ENCODE results near the gene KMT2B.

KMT2B gene

DNA sequence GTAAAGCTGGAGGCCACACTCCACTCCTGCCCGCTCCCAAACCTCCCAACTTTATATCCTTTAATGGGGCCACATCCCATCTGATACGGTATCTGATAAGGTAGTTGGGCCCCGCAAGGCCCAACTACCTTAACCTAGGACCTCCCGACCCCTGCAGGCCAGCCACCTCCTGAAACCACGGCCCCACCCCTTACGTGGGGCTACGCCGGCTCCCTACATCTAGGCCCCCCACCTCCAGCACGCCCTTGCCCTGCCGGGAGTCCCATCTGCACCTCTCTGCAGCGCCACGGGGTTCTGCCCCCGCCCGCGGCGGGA is 22.3 kb downstream of the KMT2B start:
- TF ChIP-seq, protein P1, sequence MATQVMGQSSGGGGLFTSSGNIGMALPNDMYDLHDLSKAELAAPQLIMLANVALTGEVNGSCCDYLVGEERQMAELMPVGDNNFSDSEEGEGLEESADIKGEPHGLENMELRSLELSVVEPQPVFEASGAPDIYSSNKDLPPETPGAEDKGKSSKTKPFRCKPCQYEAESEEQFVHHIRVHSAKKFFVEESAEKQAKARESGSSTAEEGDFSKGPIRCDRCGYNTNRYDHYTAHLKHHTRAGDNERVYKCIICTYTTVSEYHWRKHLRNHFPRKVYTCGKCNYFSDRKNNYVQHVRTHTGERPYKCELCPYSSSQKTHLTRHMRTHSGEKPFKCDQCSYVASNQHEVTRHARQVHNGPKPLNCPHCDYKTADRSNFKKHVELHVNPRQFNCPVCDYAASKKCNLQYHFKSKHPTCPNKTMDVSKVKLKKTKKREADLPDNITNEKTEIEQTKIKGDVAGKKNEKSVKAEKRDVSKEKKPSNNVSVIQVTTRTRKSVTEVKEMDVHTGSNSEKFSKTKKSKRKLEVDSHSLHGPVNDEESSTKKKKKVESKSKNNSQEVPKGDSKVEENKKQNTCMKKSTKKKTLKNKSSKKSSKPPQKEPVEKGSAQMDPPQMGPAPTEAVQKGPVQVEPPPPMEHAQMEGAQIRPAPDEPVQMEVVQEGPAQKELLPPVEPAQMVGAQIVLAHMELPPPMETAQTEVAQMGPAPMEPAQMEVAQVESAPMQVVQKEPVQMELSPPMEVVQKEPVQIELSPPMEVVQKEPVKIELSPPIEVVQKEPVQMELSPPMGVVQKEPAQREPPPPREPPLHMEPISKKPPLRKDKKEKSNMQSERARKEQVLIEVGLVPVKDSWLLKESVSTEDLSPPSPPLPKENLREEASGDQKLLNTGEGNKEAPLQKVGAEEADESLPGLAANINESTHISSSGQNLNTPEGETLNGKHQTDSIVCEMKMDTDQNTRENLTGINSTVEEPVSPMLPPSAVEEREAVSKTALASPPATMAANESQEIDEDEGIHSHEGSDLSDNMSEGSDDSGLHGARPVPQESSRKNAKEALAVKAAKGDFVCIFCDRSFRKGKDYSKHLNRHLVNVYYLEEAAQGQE (IDR thresholded peaks at IDR 0.05; ENCODE audit: insufficient replicate concordance, low read depth) = no peak
- TF ChIP-seq POLR2AphosphoS5 (IDR thresholded peaks at IDR 0.05; ENCODE audit: low read depth) (no peak), SPI1 (IDR thresholded peaks at IDR 0.05; ENCODE audit: borderline replicate concordance, low read depth) (no peak), GABPA (IDR thresholded peaks at IDR 0.05; ENCODE audit: low read depth) (no peak)
- TF ChIP-seq, protein P2, sequence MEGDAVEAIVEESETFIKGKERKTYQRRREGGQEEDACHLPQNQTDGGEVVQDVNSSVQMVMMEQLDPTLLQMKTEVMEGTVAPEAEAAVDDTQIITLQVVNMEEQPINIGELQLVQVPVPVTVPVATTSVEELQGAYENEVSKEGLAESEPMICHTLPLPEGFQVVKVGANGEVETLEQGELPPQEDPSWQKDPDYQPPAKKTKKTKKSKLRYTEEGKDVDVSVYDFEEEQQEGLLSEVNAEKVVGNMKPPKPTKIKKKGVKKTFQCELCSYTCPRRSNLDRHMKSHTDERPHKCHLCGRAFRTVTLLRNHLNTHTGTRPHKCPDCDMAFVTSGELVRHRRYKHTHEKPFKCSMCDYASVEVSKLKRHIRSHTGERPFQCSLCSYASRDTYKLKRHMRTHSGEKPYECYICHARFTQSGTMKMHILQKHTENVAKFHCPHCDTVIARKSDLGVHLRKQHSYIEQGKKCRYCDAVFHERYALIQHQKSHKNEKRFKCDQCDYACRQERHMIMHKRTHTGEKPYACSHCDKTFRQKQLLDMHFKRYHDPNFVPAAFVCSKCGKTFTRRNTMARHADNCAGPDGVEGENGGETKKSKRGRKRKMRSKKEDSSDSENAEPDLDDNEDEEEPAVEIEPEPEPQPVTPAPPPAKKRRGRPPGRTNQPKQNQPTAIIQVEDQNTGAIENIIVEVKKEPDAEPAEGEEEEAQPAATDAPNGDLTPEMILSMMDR (IDR thresholded peaks at IDR 0.05; ENCODE audit: insufficient read depth, low read length) = no peak
- peak overlapping the region; percentile 71 for H3K27ac ChIP-seq (replicated peaks)
- H3K27me3 ChIP-seq (ENCODE audit: insufficient read depth, poor library complexity, severe bottlenecking) = no peaks in the 10 kb centered on the region
- H3K4me3 ChIP-seq (replicated peaks; ENCODE audit: insufficient read depth, low read length) = peak overlapping the region; percentile 63
- no peak for DNase-seq (ENCODE audit: low read depth in 1 of 2, low spot score in 1 of 2)

DNA sequence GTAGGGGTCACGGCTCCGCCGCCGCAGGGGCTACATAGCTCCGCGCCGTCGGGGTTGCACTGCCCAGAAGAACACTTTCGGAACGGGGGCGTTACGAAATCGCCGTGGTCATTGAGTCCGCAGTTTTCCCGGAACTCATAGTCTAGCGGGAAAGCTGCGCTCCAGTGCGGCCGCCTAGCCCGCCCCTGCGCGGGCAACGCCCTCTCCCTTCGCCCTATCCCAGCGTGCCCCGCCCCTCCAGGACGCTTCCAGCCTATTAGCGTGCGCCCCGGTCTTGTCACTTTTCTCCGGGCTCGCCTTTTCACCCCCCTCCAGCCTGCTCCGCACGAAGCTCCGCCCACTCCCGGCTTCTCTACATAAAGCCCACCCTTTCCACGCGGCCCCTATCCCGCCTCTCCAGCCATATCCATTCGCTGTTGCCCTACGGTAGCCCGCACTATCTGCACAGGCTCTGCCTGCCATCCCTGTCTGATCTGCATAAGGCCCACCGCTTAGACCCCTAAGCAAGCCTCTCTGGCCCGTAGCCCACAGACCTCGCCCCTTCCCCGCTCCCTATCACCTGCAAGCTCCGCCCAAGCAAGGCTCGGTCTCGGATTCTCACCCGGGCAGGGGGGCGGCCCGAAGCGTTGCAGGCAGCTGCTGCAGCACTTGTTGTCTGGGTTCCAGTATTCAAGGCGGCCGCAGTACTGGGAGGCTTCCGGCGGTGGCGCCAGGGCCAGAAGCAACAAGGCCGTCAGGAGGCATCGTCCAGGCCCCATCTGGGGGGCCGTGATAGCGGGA is 22.8 kb downstream of the KMT2B start:
- Histone ChIP-seq H3K27ac (replicated peaks) (peak overlapping the region; percentile 71), H3K27me3 (ENCODE audit: insufficient read depth, poor library complexity, severe bottlenecking) (no peaks in the 10 kb centered on the region), H3K4me3 (replicated peaks; ENCODE audit: insufficient read depth, low read length) (peak overlapping the region; percentile 63)
- TF ChIP-seq POLR2AphosphoS5 (IDR thresholded peaks at IDR 0.05; ENCODE audit: low read depth) (peak; percentile 53; the same call in 1 of the 2 replicates), SPI1 (IDR thresholded peaks at IDR 0.05; ENCODE audit: borderline replicate concordance, low read depth) (no peak; the same call in 1 of the 2 replicates), GABPA (IDR thresholded peaks at IDR 0.05; ENCODE audit: low read depth) (peak; percentile 60)
- TF ChIP-seq, protein P2 (IDR thresholded peaks at IDR 0.05; ENCODE audit: insufficient read depth, low read length) = peak; percentile 4
- TF ChIP-seq, protein P1 (IDR thresholded peaks at IDR 0.05; ENCODE audit: insufficient replicate concordance, low read depth) = no peak
- DNase-seq (ENCODE audit: low read depth in 1 of 2, low spot score in 1 of 2) = peak; percentile 97 to 98

DNA sequence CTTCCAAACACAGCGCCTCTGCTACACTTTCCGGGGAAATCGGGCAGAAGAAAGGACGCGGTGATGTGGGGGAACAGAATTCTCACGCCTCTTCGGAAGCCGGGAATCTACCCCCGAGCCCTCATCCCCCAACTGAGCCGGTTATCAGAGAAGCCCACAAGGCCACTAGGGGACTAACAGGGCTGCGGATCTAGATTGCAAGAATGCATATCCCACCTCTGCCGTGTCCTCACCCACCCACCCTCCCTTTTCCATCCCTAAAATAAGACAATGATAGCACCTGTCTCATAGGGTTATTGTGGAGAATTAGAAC is 23.4 kb downstream of the KMT2B start:
- peak overlapping the region; percentile 71 for H3K27ac ChIP-seq (replicated peaks)
- H3K4me3 ChIP-seq (replicated peaks; ENCODE audit: insufficient read depth, low read length) = peak overlapping the region; percentile 63
- H3K27me3 ChIP-seq (ENCODE audit: insufficient read depth, poor library complexity, severe bottlenecking) = no peaks in the 10 kb centered on the region
- no peak for TF ChIP-seq POLR2AphosphoS5 (IDR thresholded peaks at IDR 0.05; ENCODE audit: low read depth)
- 0 out of 2 replicates have a peak, but pooled peaks have one; percentile 4 for TF ChIP-seq GABPA (IDR thresholded peaks at IDR 0.05; ENCODE audit: low read depth)
- DNase-seq (ENCODE audit: low read depth in 1 of 2, low spot score in 1 of 2) = no peak

DNA sequence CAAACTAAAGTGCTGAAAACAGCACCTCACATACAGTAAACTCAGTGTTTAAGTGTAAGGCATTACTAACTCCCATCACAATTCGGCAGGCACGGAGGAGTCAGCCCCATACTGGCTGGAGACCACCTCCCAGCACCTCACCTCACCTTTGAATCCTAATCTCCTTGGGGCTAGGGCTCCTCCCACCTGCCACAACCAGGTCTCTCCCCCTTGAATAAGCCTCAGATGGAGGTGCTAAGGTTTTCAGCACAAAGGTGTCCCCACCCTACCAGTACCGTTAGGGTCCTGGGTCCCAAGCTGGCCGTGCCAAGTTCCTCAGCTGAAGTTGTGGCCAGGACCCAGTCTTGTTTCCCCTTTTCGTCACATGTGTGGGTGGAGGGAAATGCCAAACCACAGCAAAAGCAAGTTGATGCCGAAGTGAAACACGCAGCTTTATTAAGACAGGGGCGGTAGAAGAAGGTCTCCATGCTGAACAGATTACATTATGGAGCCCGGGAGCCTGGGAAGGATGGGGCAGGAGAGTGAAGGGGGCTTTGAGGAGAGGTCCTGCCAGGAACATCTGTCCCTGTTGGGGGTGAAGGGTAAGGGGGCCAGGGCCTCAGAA is 24.4 kb downstream of the KMT2B start, which contains the start of gene IGFLR1:
TSS of gene IGFLR1 (minus strand) at position 332 of the 604 bp plus-strand sequence. CDS start 1,272 bp downstream, outside the sequence.
- no peaks in the 10 kb centered on the region for H3K27me3 ChIP-seq (ENCODE audit: insufficient read depth, poor library complexity, severe bottlenecking)
- H3K27ac ChIP-seq (replicated peaks) = peak within 1 kb of the TSS; percentile 67
- DNase-seq (ENCODE audit: low read depth in 1 of 2, low spot score in 1 of 2) = peak in 1 of 2 experiments; percentile 88
- peak within 1 kb of the TSS; percentile 18; the same call in 1 of the 2 replicates for H3K4me3 ChIP-seq (replicated peaks; ENCODE audit: insufficient read depth, low read length)
- TF ChIP-seq POLR2AphosphoS5 (IDR thresholded peaks at IDR 0.05; ENCODE audit: low read depth) (peak; percentile 43; the same call in 1 of the 2 replicates), SPI1 (IDR thresholded peaks at IDR 0.05; ENCODE audit: borderline replicate concordance, low read depth) (peak; percentile 57; the same call in 1 of the 2 replicates)
- TF ChIP-seq, protein P2 (IDR thresholded peaks at IDR 0.05; ENCODE audit: insufficient read depth, low read length) = no peak
